ENCODE data around the gene RPRD1A. TPM values are rescaled to one million over a fixed set of nuclear protein-coding genes. Genes with fewer than 3 reads are reported as not detected.
A peak's percentile ranks its signal among the peaks of the same experiment; 100 is the strongest.

The RPRD1A gene
- total and polyA plus RNA-seq, 2 of the 4 experiments (the other 2 are of a cell fraction): 23.3 to 27.2 TPM

DNA sequence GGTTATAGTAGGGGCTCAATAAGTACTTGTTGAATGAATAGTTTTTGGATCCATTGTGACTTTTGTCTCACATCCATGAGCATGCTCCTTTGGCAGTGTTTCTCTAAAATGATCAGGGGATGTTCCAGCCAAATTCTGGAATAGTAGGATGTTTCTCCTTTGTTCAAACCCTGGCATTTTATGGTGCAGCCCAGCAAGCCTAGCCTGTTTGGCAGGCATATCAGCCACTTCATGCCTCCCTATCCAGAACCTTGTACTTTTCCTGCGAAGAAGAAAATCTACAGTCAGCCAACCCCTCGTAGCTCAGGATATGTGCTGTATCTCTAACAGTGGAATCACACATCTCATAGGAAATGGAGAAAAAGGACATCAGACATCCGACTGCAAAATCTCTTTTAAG is 27.1 kb upstream of the RPRD1A start:
- Histone ChIP-seq H4K91ac (ENCODE audit: insufficient read depth, low read depth, low read length) (no peak overlapping the region), H3K36me3 (ENCODE audit: control insufficient read depth, insufficient read depth, low read length) (no peaks in the 10 kb centered on the region), H3K9me1 (ENCODE audit: insufficient read depth, low read length) (no peaks in the 10 kb centered on the region), H4K8ac (ENCODE audit: low read depth in 2 of 2, low read length in 2 of 2) (no peak overlapping the region), H3K27ac (ENCODE audit: insufficient read depth, low read length) (no peak overlapping the region), H3K9ac (ENCODE audit: low read depth, low read length) (no peak overlapping the region), H2AK5ac (ENCODE audit: low read depth, low read length) (no peak overlapping the region), H2BK20ac (ENCODE audit: low read depth, low read length) (no peak overlapping the region), H2BK120ac (ENCODE audit: low read depth, low read length) (no peak overlapping the region), H3K4ac (ENCODE audit: low read depth, low read length) (no peak overlapping the region), H2AFZ (replicated peaks; ENCODE audit: low read length, poor library complexity) (no peak overlapping the region), H2AK9ac (replicated peaks; ENCODE audit: low read depth, low read length, poor library complexity) (no peak overlapping the region), H3K56ac (ENCODE audit: extremely low read depth, insufficient read depth, low read length) (no peak overlapping the region), H2BK15ac (ENCODE audit: low read depth, low read length) (no peak overlapping the region), H3K4me2 (ENCODE audit: low read depth, low read length) (no peak overlapping the region), H3K18ac (ENCODE audit: low read depth, low read length) (no peak overlapping the region), H4K5ac (ENCODE audit: low read depth, low read length) (no peak overlapping the region), H3K27me3 (ENCODE audit: control insufficient read depth, insufficient read depth, low read length) (peaks cover 2% of the 10 kb centered on the region; the same call in 1 of the 2 replicates), H3K23ac (ENCODE audit: low read depth, low read length) (0 out of 2 replicates have a peak overlapping the region, but pooled peaks have one; percentile 16), H3K79me1 (ENCODE audit: low read depth in 1 of 2, low read length in 2 of 2) (no peaks in the 10 kb centered on the region), H3K4me3 (ENCODE audit: insufficient read depth, low read depth, low read length) (no peak overlapping the region), H3K14ac (replicated peaks; ENCODE audit: low read depth, low read length) (no peak overlapping the region), H4K20me1 (ENCODE audit: insufficient read depth, low read length) (no peaks in the 10 kb centered on the region), H2BK5ac (ENCODE audit: low read depth, low read length, poor library complexity, severe bottlenecking) (no peak overlapping the region), H3K9me3 (ENCODE audit: control insufficient read depth, insufficient read depth, low read length) (no peaks in the 10 kb centered on the region), H3K4me1 (ENCODE audit: control insufficient read depth, insufficient read depth, low read length) (no peaks in the 10 kb centered on the region)
- WGBS, 2 experiments (ENCODE audit: extremely low coverage in 2 of 2, insufficient read length in 1 of 2): no CpG with 5 or more reads among the region's 3 CpGs
- dilution Hi-C loops (cut with HindIII; ENCODE audit: low sequenced_read_pairs, unreplicated experiment): no loop called here
- ChIA-PET CTCF (interaction anchor here (2.0 kb wide), 1 partner anchor 190 kb away, joined by 9 read pairs; no protein-coding TSS in a partner anchor), POLR2A (ENCODE audit: unreplicated experiment) (no interaction called here)
- in situ Hi-C loops (cut with MboI; ENCODE audit: low sequenced_read_pairs): no loop called here
- DNase-seq: no peak
- BruUV-seq (replicated peaks): no TSS peak
- TF ChIP-seq, protein P1, sequence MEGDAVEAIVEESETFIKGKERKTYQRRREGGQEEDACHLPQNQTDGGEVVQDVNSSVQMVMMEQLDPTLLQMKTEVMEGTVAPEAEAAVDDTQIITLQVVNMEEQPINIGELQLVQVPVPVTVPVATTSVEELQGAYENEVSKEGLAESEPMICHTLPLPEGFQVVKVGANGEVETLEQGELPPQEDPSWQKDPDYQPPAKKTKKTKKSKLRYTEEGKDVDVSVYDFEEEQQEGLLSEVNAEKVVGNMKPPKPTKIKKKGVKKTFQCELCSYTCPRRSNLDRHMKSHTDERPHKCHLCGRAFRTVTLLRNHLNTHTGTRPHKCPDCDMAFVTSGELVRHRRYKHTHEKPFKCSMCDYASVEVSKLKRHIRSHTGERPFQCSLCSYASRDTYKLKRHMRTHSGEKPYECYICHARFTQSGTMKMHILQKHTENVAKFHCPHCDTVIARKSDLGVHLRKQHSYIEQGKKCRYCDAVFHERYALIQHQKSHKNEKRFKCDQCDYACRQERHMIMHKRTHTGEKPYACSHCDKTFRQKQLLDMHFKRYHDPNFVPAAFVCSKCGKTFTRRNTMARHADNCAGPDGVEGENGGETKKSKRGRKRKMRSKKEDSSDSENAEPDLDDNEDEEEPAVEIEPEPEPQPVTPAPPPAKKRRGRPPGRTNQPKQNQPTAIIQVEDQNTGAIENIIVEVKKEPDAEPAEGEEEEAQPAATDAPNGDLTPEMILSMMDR (conservative IDR thresholded peaks at IDR 0.05; ENCODE audit: low read depth, low read length): no peak
- no peak for TF ChIP-seq NFE2L2 (IDR thresholded peaks at IDR 0.05; ENCODE audit: low read depth, low read length)
- no peak for TF ChIP-seq MAFK (IDR thresholded peaks at IDR 0.05; ENCODE audit: low read depth, low read length)
- no peak for TF ChIP-seq SMC3 (IDR thresholded peaks at IDR 0.05; ENCODE audit: low read depth, low read length)
- no peak for TF ChIP-seq RCOR1 (IDR thresholded peaks at IDR 0.05; ENCODE audit: insufficient replicate concordance, low read length)
- no peak for TF ChIP-seq POLR2A (IDR thresholded peaks at IDR 0.05; ENCODE audit: low read depth, low read length)
- no peak for TF ChIP-seq RFX5 (IDR thresholded peaks at IDR 0.05; ENCODE audit: low read depth, low read length)
- no peak for TF ChIP-seq RAD21 (IDR thresholded peaks at IDR 0.05; ENCODE audit: low read length)
- no peak for TF ChIP-seq CEBPB (IDR thresholded peaks at IDR 0.05; ENCODE audit: low read depth, low read length)
- no peak for TF ChIP-seq BHLHE40 (IDR thresholded peaks at IDR 0.05; ENCODE audit: low read depth, low read length)
- no peak for TF ChIP-seq FOS (IDR thresholded peaks at IDR 0.05; ENCODE audit: low read depth, low read length)
- TF ChIP-seq MAZ (IDR thresholded peaks at IDR 0.05; ENCODE audit: borderline replicate concordance, low read depth, low read length): no peak
- no peak for TF ChIP-seq CHD1 (IDR thresholded peaks at IDR 0.05; ENCODE audit: low read depth, low read length)
- TF ChIP-seq MXI1 (IDR thresholded peaks at IDR 0.05; ENCODE audit: borderline replicate concordance, low read depth, low read length): no peak
- TF ChIP-seq, protein P2, sequence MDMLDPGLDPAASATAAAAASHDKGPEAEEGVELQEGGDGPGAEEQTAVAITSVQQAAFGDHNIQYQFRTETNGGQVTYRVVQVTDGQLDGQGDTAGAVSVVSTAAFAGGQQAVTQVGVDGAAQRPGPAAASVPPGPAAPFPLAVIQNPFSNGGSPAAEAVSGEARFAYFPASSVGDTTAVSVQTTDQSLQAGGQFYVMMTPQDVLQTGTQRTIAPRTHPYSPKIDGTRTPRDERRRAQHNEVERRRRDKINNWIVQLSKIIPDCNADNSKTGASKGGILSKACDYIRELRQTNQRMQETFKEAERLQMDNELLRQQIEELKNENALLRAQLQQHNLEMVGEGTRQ (IDR thresholded peaks at IDR 0.05; ENCODE audit: low read depth, low read length): no peak
- TF ChIP-seq, protein P3, sequence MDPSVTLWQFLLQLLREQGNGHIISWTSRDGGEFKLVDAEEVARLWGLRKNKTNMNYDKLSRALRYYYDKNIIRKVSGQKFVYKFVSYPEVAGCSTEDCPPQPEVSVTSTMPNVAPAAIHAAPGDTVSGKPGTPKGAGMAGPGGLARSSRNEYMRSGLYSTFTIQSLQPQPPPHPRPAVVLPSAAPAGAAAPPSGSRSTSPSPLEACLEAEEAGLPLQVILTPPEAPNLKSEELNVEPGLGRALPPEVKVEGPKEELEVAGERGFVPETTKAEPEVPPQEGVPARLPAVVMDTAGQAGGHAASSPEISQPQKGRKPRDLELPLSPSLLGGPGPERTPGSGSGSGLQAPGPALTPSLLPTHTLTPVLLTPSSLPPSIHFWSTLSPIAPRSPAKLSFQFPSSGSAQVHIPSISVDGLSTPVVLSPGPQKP (IDR thresholded peaks at IDR 0.05; ENCODE audit: borderline replicate concordance, low read depth, low read length): no peak
- intact Hi-C loops (cut with micrococcal nuclease): loop anchor here (10.0 kb wide), 2 partner anchors 480 to 570 kb away; no protein-coding TSS in a partner anchor
- ATAC-seq (ENCODE audit: low read depth): no peak

Data from IMR-90 (cell line).